ENCODE results near the gene FPGS. TPM values are rescaled to one million over a fixed set of nuclear protein-coding genes. Genes with fewer than 3 reads are reported as not detected.

Gene FPGS
- total and polyA plus RNA-seq, 2 of the 4 experiments (the other 2 are of a cell fraction): 43.9 to 75.7 TPM

- H3K18ac ChIP-seq (ENCODE audit: low read depth, low read length): no peak overlapping the region
- no peak overlapping the region for H4K91ac ChIP-seq (ENCODE audit: insufficient read depth, low read depth, low read length)
- POLR2A ChIA-PET (ENCODE audit: unreplicated experiment): no interaction called here
- H3K9me3 ChIP-seq (ENCODE audit: control insufficient read depth, insufficient read depth, low read length): no peaks in the 10 kb centered on the region
- DNase-seq: no peak
- ATAC-seq (ENCODE audit: low read depth): no peak
- WGBS, 2 experiments (ENCODE audit: extremely low coverage in 2 of 2, insufficient read length in 1 of 2): 100% methylated on average over 3 of the region's 17 CpGs; no CpG with 5 or more reads in 1 of the 2 experiments
- intact Hi-C loops (cut with micrococcal nuclease) (no loop called here), dilution Hi-C loops (cut with HindIII; ENCODE audit: low sequenced_read_pairs, unreplicated experiment) (no loop called here), in situ Hi-C loops (cut with MboI; ENCODE audit: low sequenced_read_pairs) (no loop called here)
- H3K4me1 ChIP-seq (ENCODE audit: control insufficient read depth, insufficient read depth, low read length): peaks cover 10% of the 10 kb centered on the region
- H3K79me1 ChIP-seq (ENCODE audit: low read depth in 1 of 2, low read length in 2 of 2): peaks cover 39 to 58% of the 10 kb centered on the region in 2 experiments
- BruUV-seq (replicated peaks): no TSS peak
- no peak overlapping the region for H4K5ac ChIP-seq (ENCODE audit: low read depth, low read length)
- peaks cover 8% of the 10 kb centered on the region; the same call in 1 of the 2 replicates for H3K9me1 ChIP-seq (ENCODE audit: insufficient read depth, low read length)
- no peak overlapping the region for H3K4me3 ChIP-seq (ENCODE audit: insufficient read depth, low read depth, low read length)
- H3K27me3 ChIP-seq (ENCODE audit: control insufficient read depth, insufficient read depth, low read length): no peaks in the 10 kb centered on the region
- H3K36me3 ChIP-seq (ENCODE audit: control insufficient read depth, insufficient read depth, low read length): peaks cover 56% of the 10 kb centered on the region
- no peak overlapping the region for H3K14ac ChIP-seq (replicated peaks; ENCODE audit: low read depth, low read length)
- H2BK120ac ChIP-seq (ENCODE audit: low read depth, low read length): no peak overlapping the region
- no peak overlapping the region for H3K27ac ChIP-seq (ENCODE audit: insufficient read depth, low read length)
- H3K23ac ChIP-seq (ENCODE audit: low read depth, low read length): no peak overlapping the region
- H3K4ac ChIP-seq (ENCODE audit: low read depth, low read length): no peak overlapping the region
- H4K20me1 ChIP-seq (ENCODE audit: insufficient read depth, low read length): peaks cover 14% of the 10 kb centered on the region
- no peak overlapping the region for H2BK15ac ChIP-seq (ENCODE audit: low read depth, low read length)
- H3K4me2 ChIP-seq (ENCODE audit: low read depth, low read length): no peak overlapping the region
- no peak overlapping the region for H3K9ac ChIP-seq (ENCODE audit: low read depth, low read length)
- TF ChIP-seq USF2 (IDR thresholded peaks at IDR 0.05; ENCODE audit: low read depth, low read length) (no peak), MAFK (IDR thresholded peaks at IDR 0.05; ENCODE audit: low read depth, low read length) (no peak), CEBPB (IDR thresholded peaks at IDR 0.05; ENCODE audit: low read depth, low read length) (no peak), SMC3 (IDR thresholded peaks at IDR 0.05; ENCODE audit: low read depth, low read length) (no peak), FOS (IDR thresholded peaks at IDR 0.05; ENCODE audit: low read depth, low read length) (no peak), RFX5 (IDR thresholded peaks at IDR 0.05; ENCODE audit: low read depth, low read length) (no peak), MXI1 (IDR thresholded peaks at IDR 0.05; ENCODE audit: borderline replicate concordance, low read depth, low read length) (no peak), POLR2A (IDR thresholded peaks at IDR 0.05; ENCODE audit: low read depth, low read length) (no peak), RAD21 (IDR thresholded peaks at IDR 0.05; ENCODE audit: low read length) (no peak), MAZ (IDR thresholded peaks at IDR 0.05; ENCODE audit: borderline replicate concordance, low read depth, low read length) (no peak), BHLHE40 (IDR thresholded peaks at IDR 0.05; ENCODE audit: low read depth, low read length) (no peak), CTCF (conservative IDR thresholded peaks at IDR 0.05; ENCODE audit: low read depth, low read length) (no peak), RCOR1 (IDR thresholded peaks at IDR 0.05; ENCODE audit: insufficient replicate concordance, low read length) (no peak), ELK1 (IDR thresholded peaks at IDR 0.05; ENCODE audit: borderline replicate concordance, low read depth, low read length) (no peak)
- CTCF ChIA-PET: interaction anchor here (0.6 kb wide), 1 partner anchor 356 kb away, joined by 4 read pairs; no protein-coding TSS in a partner anchor
- H2BK5ac ChIP-seq (ENCODE audit: low read depth, low read length, poor library complexity, severe bottlenecking): no peak overlapping the region
- H3K56ac ChIP-seq (ENCODE audit: extremely low read depth, insufficient read depth, low read length): no peak overlapping the region
- no peak overlapping the region for H2BK20ac ChIP-seq (ENCODE audit: low read depth, low read length)
- H2AK5ac ChIP-seq (ENCODE audit: low read depth, low read length): no peak overlapping the region
- H2AK9ac ChIP-seq (replicated peaks; ENCODE audit: low read depth, low read length, poor library complexity): no peak overlapping the region
- no peak overlapping the region for H2AFZ ChIP-seq (replicated peaks; ENCODE audit: low read length, poor library complexity)
- H4K8ac ChIP-seq (ENCODE audit: low read depth in 2 of 2, low read length in 2 of 2): no peak overlapping the region
These were observed 5.8 kb downstream of the FPGS start for GRCh38 chr9:127808347-127809001.
